Heart right ventricle (tissue), 16 donors: ENCODE data around the gene CDK6. TPM values are rescaled to one million over a fixed set of nuclear protein-coding genes. Genes with fewer than 3 reads are reported as not detected.
A peak's percentile ranks its signal among the peaks of the same experiment; 100 is the strongest.
"Not testable (repeated sequence)": the region's sequence is repeated elsewhere in the genome, so short reads cannot be mapped to it uniquely, and the experiment has no call there.

Experiments used
- ATAC-seq, 8 donors: fragments of 200-7000 bp; cut with Tn5 transposase; one replicate each; pipeline ENCODE4 v1.9.1; 2020; ENCODE audit warnings: mild to moderate bottlenecking in 8 of 8, moderate library complexity in 8 of 8, moderate number of reproducible peaks in 1 of 8
- DNase-seq, 2 donors: peaks; one replicate each; pipeline ENCODE4 v3.0.0-alpha.2; 2020
- H3K27ac ChIP-seq, 10 donors: fragments of 200-600 bp; sonication (generic) in 2 of 10; one replicate each; pipeline versions ENCODE4 v1.5.0 to v1.8.0; 2020 to 2022; ENCODE audit warnings: mild to moderate bottlenecking in 3 of 10
- H3K27me3 ChIP-seq, 7 donors: fragments of 200-600 bp; one replicate each; pipeline ENCODE4 v1.8.0; 2021 to 2022; ENCODE audit warnings: mild to moderate bottlenecking in 2 of 7
- H3K36me3 ChIP-seq, 9 donors: fragments of 200-600 bp; sonication (generic) in 1 of 9; one replicate each; pipeline versions ENCODE4 v1.5.0 to v1.8.0; 2020 to 2022; ENCODE audit warnings: mild to moderate bottlenecking in 2 of 9
- H3K4me1 ChIP-seq, 9 donors: fragments of 200-600 bp; sonication (generic) in 1 of 9; one replicate each; pipeline versions ENCODE4 v1.5.0 to v1.8.0; 2020 to 2022; ENCODE audit warnings: mild to moderate bottlenecking in 4 of 9
- H3K4me3 ChIP-seq, 10 donors: fragments of 200-600 bp; sonication (generic) in 2 of 10; one replicate each; pipeline versions ENCODE4 v1.5.0 to v1.8.0; 2020 to 2022; ENCODE audit warnings: mild to moderate bottlenecking in 7 of 10, moderate library complexity in 2 of 10
- H3K9me3 ChIP-seq, 11 donors: fragments of 200-600 bp in 10 of 11; sonication (generic) in 2 of 11; one replicate each; pipeline versions ENCODE4 v1.5.0 to v1.8.0; 2013 to 2022; ENCODE audit warnings: mild to moderate bottlenecking in 2 of 11, control low read depth in 1 of 11, moderate library complexity in 1 of 11
- WGBS, 2 donors: extraction: QIAGEN DNeasy Blood & Tissue Kit; methylation state at CpG; one replicate each; pipeline ENCODE4 v1.1.7; 2013; ENCODE audit warnings: inconsistent platforms in 1 of 2; 5-methylcytosine and 5-hydroxymethylcytosine counted together
- intact Hi-C, 10 donors: fragments of 100-400 bp; cut with DNase I; formaldehyde crosslinking; loops; one replicate each; pipeline versions ENCODE4 v1.11.1 to v1.14.2; 2022
- polyA plus RNA-seq, 2 donors: library from polyadenylated mRNA; stranded (reverse); fragments of 200-250 nt; gene quantifications; one replicate each; pipeline ENCODE4 v1.2.3, GENCODE V29; 2013
- total RNA-seq, 10 donors: library from RNA; stranded (reverse); fragmentation: NEBNext Ultra II Directional in 3 of 10; extraction: Animal tissue kit (Norgen Biotek cat#: 25700) in 3 of 10; gene quantifications; one replicate each; pipeline versions ENCODE4 v1.2.1 to v1.2.4, GENCODE V29; 2021 to 2023
- TF ChIP-seq, protein P1 (sequence below), 9 donors: fragments of 200-600 bp; sonication (generic) in 2 of 9; IDR thresholded peaks; one replicate each; pipeline versions ENCODE4 v1.5.0 to v1.8.0; 2021 to 2022; ENCODE audit warnings: antibody characterized with exemption in 9 of 9, mild to moderate bottlenecking in 5 of 9, moderate library complexity in 1 of 9
- donor health status: Arrhythmogenic right ventricular cardiomyopathy.
- donor health status: ischemic (EF 13 %, LVEDD 7.1; RV severe dilation, severe dysfunction).
- donor health status: healthy with polysubstance abuse.
- donor health status: DM: no; HTN: yes; CAD: no.
- donor health status: DM: no; HTN: no; CAD: no.
- donor health status: ischemic (EF 25% LVEDD 6.9; RV normal size, moderate dysfunction).
- donor health status: ischemic (EF 25% LVEDD 5.7; RV mildly dilated, moderate dysfunction).
- donor health status: healthy.
- donor health status: DM: yes; HTN: yes; CAD: no.
- donor health status: Ischemic cardiomyopathy.
- donor health status: ischemic (EF 35%, LVEDD 5.7; RV mildly dilated, moderate dysfunction).
- donor health status: nonischemic (EF 11% LVEDD 7.7; RV severe dilation, severe dysfunction).
- donor health status: DM: yes; HTN: yes; CAD: no.
- donor health status: PGD.
- donor health status: ischemic (EF 29% LVEDD 5.4; RV normal size, mild dysfunction).
- donor health status: nonischemic (EF 23%, LVEDD 6.1; RV moderate dilation, normal function).

The CDK6 gene
- total and polyA plus RNA-seq, 12 donors: 2.6 to 31.5 (median 16.4) TPM

DNA sequence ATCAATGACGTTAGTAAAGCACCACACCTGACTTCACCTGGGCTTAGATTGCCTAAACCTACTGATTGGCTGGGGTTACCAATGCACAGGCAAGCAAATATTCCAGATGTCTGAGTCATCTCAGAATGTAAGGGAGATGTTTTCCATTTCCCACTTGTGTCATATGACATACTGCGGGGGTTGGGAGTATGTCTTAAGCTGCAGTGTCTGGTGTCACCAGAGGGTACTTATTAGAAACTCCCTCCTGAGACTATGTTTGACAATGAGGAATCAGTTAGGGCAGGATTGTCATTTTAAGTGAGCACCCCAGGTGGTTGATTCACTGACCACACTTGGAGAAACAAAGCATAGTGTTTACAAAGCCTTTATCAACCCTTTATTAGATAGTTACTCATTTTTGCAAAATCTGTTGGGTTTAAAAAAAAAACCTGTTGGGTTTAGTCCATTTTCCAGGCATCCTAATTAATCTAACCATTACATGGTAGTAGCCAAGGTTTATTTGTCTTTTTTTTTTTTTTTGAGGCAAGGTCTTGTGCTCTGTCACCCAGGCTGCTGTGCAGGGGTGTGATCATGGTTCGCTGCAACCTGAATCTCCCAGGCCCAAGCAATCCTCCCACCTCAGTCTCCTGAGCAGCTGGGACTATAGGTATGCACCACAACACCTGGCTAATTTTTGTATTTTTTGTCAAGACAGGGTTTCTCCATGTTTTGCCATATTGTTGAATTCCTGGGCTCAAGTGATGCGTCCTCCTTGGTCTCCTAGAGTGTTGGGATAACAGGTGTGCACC is 72.5 kb downstream of the CDK6 start:
- no peak for DNase-seq
- WGBS, 2 donors: 89% methylated on average over 4 of the region's 4 CpGs
- no peak overlapping the region for H3K4me3 ChIP-seq
- H3K4me1 ChIP-seq: peaks cover 4 to 47% (median 25%) of the 10 kb centered on the region in 9 donors
- no peak overlapping the region for H3K27ac ChIP-seq
- ATAC-seq: peak in 2 of 8 donors; percentile 57 to 59
- intact Hi-C loops: loop anchor here in 1 of 10 donors (5.0 kb wide), 1 partner anchor 1207 kb away; no protein-coding TSS in a partner anchor
- peaks cover 0 to 3% (median 0%) of the 10 kb centered on the region in 11 donors for H3K9me3 ChIP-seq
- TF ChIP-seq, protein P1, sequence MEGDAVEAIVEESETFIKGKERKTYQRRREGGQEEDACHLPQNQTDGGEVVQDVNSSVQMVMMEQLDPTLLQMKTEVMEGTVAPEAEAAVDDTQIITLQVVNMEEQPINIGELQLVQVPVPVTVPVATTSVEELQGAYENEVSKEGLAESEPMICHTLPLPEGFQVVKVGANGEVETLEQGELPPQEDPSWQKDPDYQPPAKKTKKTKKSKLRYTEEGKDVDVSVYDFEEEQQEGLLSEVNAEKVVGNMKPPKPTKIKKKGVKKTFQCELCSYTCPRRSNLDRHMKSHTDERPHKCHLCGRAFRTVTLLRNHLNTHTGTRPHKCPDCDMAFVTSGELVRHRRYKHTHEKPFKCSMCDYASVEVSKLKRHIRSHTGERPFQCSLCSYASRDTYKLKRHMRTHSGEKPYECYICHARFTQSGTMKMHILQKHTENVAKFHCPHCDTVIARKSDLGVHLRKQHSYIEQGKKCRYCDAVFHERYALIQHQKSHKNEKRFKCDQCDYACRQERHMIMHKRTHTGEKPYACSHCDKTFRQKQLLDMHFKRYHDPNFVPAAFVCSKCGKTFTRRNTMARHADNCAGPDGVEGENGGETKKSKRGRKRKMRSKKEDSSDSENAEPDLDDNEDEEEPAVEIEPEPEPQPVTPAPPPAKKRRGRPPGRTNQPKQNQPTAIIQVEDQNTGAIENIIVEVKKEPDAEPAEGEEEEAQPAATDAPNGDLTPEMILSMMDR (IDR thresholded peaks at IDR 0.05): no peak
- H3K27me3 ChIP-seq: no peaks in the 10 kb centered on the region
- H3K36me3 ChIP-seq: no peaks in the 10 kb centered on the region

DNA sequence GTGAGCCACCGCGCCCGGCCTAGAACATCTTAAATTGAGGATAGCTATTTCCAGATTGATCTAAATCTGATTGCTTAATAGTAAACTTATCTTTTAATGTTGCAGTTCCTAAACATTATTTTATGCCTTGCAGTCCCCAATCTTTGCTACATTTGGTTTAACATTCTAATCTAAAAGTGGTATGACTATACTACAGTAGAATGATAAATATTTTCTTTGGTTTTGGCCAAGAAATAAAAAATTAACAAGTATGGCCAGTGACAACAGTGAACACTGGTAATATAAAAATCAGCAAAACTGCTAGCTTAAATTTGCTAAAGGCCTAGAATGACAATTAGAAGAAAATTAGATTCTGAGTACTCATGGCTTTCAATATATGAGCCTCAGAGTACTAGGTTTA is 73.5 kb downstream of the CDK6 start:
- intact Hi-C loops: loop anchor here in 1 of 10 donors (5.0 kb wide), 1 partner anchor 1206 kb away; no protein-coding TSS in a partner anchor
- Histone ChIP-seq H3K27ac (no peak overlapping the region), H3K4me1 (peaks cover 3 to 40% (median 21%) of the 10 kb centered on the region in 9 donors)

GRCh38 chr7:92761391-92762097 is 74.8 kb downstream of the CDK6 start:
- Histone ChIP-seq H3K4me3 (no peak overlapping the region), H3K36me3 (no peaks in the 10 kb centered on the region), H3K9me3 (peaks cover 0 to 3% (median 0%) of the 10 kb centered on the region in 11 donors), H3K4me1 (peaks cover 0 to 31% (median 10%) of the 10 kb centered on the region in 9 donors), H3K27ac (no peak overlapping the region), H3K27me3 (no peaks in the 10 kb centered on the region)
- DNase-seq (no peak), ATAC-seq (no peak)
- TF ChIP-seq, protein P1 (IDR thresholded peaks at IDR 0.05): no peak
- intact Hi-C loops: loop anchor here in 1 of 10 donors (5.0 kb wide), 1 partner anchor 1204 kb away; no protein-coding TSS in a partner anchor

More for the DNA sequence above, 73.5 kb downstream of the CDK6 start:
- WGBS, 2 donors: 96 to 99% methylated on average over 3 of the region's 3 CpGs
- Histone ChIP-seq H3K27me3 (no peaks in the 10 kb centered on the region), H3K4me3 (no peak overlapping the region), H3K9me3 (peaks cover 0 to 3% (median 0%) of the 10 kb centered on the region in 11 donors), H3K36me3 (no peaks in the 10 kb centered on the region)
- DNase-seq (no peak), ATAC-seq (no peak)
- TF ChIP-seq, protein P1 (IDR thresholded peaks at IDR 0.05): no peak

- peaks cover 0 to 3% (median 0%) of the 10 kb centered on the region in 11 donors for H3K9me3 ChIP-seq
- intact Hi-C loops: no loop called here
- TF ChIP-seq, protein P1 (IDR thresholded peaks at IDR 0.05): no peak
- H3K4me1 ChIP-seq: peaks cover 0 to 31% (median 12%) of the 10 kb centered on the region in 9 donors
- H3K36me3 ChIP-seq: no peaks in the 10 kb centered on the region
- H3K27me3 ChIP-seq: no peaks in the 10 kb centered on the region
- H3K4me3 ChIP-seq: no peak overlapping the region
- ATAC-seq: no peak
- 88 to 95% methylated on average over 2 of the region's 2 CpGs for WGBS, 2 donors
- DNase-seq: no peak
- no peak overlapping the region for H3K27ac ChIP-seq
Measured at GRCh38 chr7:92758796-92759431, 77.5 kb downstream of the CDK6 start.

GRCh38 chr7:92757311-92757910 is 79.0 kb downstream of the CDK6 start:
- intact Hi-C loops, H3K27me3 ChIP-seq, H3K27ac ChIP-seq, ATAC-seq, H3K4me3 ChIP-seq, DNase-seq, H3K36me3 ChIP-seq, H3K9me3 ChIP-seq: not testable (repeated sequence)
- H3K4me1 ChIP-seq: peaks cover 0 to 29% (median 12%) of the 10 kb centered on the region in 9 donors
- WGBS, 2 donors: 94 to 96% methylated on average over 3 of the region's 3 CpGs
